NCI-H146 (cell line): ENCODE data around the gene DLX5.
A peak's percentile ranks its signal among the peaks of the same experiment; 100 is the strongest.

Experiments
- DNase-seq: peaks from one replicate; lab custom pipeline; 2025; lab: John Stamatoyannopoulos, UW

Gene DLX5

GRCh38 chr7:97018126-97018601 lies 6.5 kb downstream of the DLX5 start:
- no peak for DNase-seq

GRCh38 chr7:97017192-97018125 lies 7.2 kb downstream of the DLX5 start:
- DNase-seq: no peak

GRCh38 chr7:97016381-97017191 lies 8.0 kb downstream of the DLX5 start:
- DNase-seq: peak; percentile 96

GRCh38 chr7:97015756-97016380 lies 8.8 kb downstream of the DLX5 start:
- DNase-seq: no peak

GRCh38 chr7:97015279-97015678 lies 9.4 kb downstream of the DLX5 start:
- DNase-seq: peak; percentile 86

GRCh38 chr7:97014145-97014750 lies 10.4 kb downstream of the DLX5 start:
- peak; percentile 94 for DNase-seq

GRCh38 chr7:97013845-97014134 lies 10.8 kb downstream of the DLX5 start:
- no peak for DNase-seq

- DNase-seq: no peak
Observed at GRCh38 chr7:97013134-97013844, 11.3 kb downstream of the DLX5 start.

GRCh38 chr7:97012365-97013133 lies 12.1 kb downstream of the DLX5 start:
- peak; percentile 87 for DNase-seq

GRCh38 chr7:97011536-97012364 lies 12.9 kb downstream of the DLX5 start:
- peak; percentile 92 for DNase-seq

GRCh38 chr7:97011104-97011503 lies 13.5 kb downstream of the DLX5 start:
- DNase-seq: no peak

GRCh38 chr7:97009753-97010732 lies 14.6 kb downstream of the DLX5 start:
- DNase-seq: no peak

GRCh38 chr7:97008275-97008917 lies 16.2 kb downstream of the DLX5 start:
- no peak for DNase-seq

GRCh38 chr7:97007583-97007861 lies 17.1 kb downstream of the DLX5 start:
- DNase-seq: no peak

GRCh38 chr7:97006816-97007582 lies 17.6 kb downstream of the DLX5 start:
- DNase-seq: no peak

- DNase-seq: no peak
Observed at GRCh38 chr7:97006055-97006815, 18.4 kb downstream of the DLX5 start.
